GM10266 (cell line): Measurements from ENCODE around the gene TMPRSS7.

ENCODE experiments used
- DNase-seq: peaks from one replicate; pipeline ENCODE4 v3.0.0; 2012; ENCODE audit errors: extremely low spot score
- TF ChIP-seq, protein P1 (sequence below): IDR thresholded peaks from 2 replicates; pipeline ENCODE4 v1.5.1; 2012; ENCODE audit warnings: mild to moderate bottlenecking, low read depth; ENCODE audit not compliant: control insufficient read depth, insufficient read depth; ENCODE audit errors: missing control alignments

TMPRSS7 gene

GRCh38 chr3:112124907-112125607, 90.5 kb downstream of the TMPRSS7 start:
- DNase-seq = no peak
- TF ChIP-seq, protein P1, sequence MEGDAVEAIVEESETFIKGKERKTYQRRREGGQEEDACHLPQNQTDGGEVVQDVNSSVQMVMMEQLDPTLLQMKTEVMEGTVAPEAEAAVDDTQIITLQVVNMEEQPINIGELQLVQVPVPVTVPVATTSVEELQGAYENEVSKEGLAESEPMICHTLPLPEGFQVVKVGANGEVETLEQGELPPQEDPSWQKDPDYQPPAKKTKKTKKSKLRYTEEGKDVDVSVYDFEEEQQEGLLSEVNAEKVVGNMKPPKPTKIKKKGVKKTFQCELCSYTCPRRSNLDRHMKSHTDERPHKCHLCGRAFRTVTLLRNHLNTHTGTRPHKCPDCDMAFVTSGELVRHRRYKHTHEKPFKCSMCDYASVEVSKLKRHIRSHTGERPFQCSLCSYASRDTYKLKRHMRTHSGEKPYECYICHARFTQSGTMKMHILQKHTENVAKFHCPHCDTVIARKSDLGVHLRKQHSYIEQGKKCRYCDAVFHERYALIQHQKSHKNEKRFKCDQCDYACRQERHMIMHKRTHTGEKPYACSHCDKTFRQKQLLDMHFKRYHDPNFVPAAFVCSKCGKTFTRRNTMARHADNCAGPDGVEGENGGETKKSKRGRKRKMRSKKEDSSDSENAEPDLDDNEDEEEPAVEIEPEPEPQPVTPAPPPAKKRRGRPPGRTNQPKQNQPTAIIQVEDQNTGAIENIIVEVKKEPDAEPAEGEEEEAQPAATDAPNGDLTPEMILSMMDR = no peak

GRCh38 chr3:112126511-112126911, 92.0 kb downstream of the TMPRSS7 start:
- TF ChIP-seq, protein P1 = no peak
- DNase-seq = no peak

DNA sequence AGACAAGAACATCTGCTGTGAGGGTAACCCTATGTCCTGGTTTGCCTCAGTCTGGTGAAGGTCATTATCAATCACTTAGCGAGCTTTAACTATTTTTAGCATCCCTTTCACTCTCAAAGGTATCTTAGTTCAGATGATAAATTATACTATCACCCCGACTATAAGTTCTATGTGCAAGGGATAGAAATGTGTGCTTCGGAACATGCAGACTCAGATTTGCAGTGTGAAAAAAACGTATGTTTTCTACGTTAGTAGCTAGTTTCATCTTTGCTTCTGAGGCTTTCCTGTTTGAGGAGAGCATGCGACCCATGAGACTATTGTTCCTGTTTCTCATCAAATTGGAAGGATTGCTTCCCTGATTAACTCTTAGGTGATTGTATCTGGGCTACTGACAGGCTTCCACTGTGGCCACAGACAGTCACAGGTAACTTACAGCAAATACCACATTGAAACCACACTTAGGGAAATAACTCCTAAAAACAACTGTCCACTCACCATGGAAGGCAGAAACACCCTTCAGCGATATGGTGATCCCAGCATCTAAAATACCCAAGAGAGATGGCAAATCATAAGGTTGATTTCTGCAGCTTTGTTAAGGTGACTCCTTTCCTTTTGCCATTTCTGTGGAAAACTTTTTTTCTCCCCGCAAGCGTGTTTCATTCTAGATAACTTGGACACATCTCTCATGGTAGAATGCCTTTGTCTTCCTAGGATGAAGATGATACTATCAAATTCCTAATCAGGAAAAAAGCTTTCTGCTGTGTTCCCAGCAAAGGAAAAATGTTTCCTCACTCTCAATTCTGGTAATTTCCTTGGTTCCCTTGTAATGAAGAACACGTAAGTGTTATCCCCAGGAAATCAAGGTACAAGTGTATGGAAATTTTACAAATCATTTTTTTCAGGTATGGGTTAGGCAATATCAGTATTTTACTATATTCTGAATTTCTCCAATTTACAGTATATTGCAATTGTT, 93.3 kb downstream of the TMPRSS7 start:
- no peak for DNase-seq
- TF ChIP-seq, protein P1 = no peak

DNA sequence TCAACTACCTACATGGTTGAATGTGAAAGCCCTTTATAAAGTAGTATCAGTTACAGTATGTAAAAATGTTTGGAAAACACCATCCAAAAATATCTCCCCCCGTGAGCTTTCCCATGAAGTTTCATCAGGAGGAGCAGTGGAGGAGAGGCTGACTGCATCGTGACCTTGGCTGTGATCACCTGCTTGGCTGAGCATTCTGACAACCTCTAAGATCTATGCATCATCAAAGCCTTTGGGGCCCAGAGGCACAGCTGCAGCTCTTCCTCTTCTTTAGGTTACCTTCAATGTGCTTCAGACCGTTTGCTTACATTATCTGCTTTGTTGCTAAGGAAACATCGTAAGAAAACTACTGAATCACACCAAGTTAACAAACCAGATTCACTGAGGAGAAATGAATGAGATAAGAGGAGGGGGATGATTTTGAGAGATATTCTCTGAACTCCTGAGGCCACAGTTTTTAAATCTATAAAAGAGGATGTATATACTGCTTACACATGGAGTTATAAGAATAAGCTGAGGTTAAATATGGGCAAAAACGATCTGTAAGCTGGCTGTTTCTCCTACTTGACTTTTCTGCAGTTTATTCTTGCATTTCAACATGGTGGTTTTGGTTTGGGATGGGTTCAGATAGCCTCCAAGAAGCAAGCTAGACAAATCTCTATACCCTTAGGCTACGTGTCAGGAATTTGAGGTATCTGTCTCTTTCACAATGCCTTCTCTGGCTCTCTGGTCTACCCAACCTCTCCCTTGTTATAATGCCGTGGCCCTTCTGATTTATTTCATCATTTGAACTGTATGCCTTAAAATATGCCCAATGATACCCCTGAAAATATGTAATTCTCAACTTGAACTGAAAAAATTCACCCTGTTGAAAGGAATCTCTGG, 94.5 kb downstream of the TMPRSS7 start:
- TF ChIP-seq, protein P1 = no peak

GRCh38 chr3:112129925-112130637, 95.5 kb downstream of the TMPRSS7 start:
- TF ChIP-seq, protein P1 = no peak
- DNase-seq = no peak

More for the DNA sequence above, 94.5 kb downstream of the TMPRSS7 start:
- no peak for DNase-seq

DNA sequence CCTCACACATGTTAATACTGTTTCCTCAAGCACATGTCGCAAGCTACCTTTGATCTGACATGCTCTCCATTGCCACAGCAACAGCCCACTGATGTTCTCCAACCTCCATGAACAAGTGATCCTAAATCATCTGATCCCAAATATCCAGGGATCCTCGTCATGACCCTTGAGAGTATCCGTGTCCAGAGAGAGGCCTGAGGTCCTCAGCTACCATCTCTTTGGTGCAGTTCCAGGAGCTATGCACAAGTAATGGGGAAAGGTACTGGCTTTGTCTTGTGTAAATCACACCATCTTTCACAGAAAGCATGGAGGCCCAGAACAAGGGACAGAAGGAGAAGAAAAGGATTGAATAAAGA, 96.1 kb downstream of the TMPRSS7 start:
- TF ChIP-seq, protein P1 = no peak
- no peak for DNase-seq
